HepG2 (cell line): ENCODE data around the gene BCL2L1. TPM values are rescaled to one million over a fixed set of nuclear protein-coding genes. Genes with fewer than 3 reads are reported as not detected.
A peak's percentile ranks its signal among the peaks of the same experiment; 100 is the strongest.

Experiments
- ATF7-NPFF ChIP-seq: sonication (generic); formaldehyde crosslinking; IDR thresholded peaks from 2 replicates; pipeline ENCODE4 v1.8.1; 2023; ENCODE audit warnings: mild to moderate bottlenecking, low read depth, missing genetic modification reagents, moderate library complexity
- HNF4G ChIP-seq, 2 experiments: sonication (generic) in 1 of 2; formaldehyde crosslinking in 1 of 2; IDR thresholded peaks; 2 replicates each; pipeline versions ENCODE4 v1.4.0 to v1.6.1; 2011 to 2020; ENCODE audit warnings: borderline replicate concordance in 2 of 2, low read depth in 2 of 2, mild to moderate bottlenecking in 2 of 2, low read length in 1 of 2, missing genetic modification reagents in 1 of 2, moderate library complexity in 1 of 2
- KDM1A ChIP-seq: IDR thresholded peaks from 2 replicates; pipeline ENCODE4 v1.6.1; 2016; ENCODE audit warnings: missing compliant biosample characterization
- KMT2A ChIP-seq: sonication (generic); formaldehyde crosslinking; IDR thresholded peaks from 2 replicates; pipeline ENCODE4 v1.4.0; 2020; ENCODE audit warnings: missing genetic modification reagents
- NCOA5 ChIP-seq: sonication (generic); formaldehyde crosslinking; IDR thresholded peaks from 2 replicates; pipeline ENCODE4 v1.4.0; 2020; ENCODE audit warnings: missing genetic modification reagents
- PATZ1 ChIP-seq: sonication (generic); formaldehyde crosslinking; IDR thresholded peaks from 2 replicates; pipeline ENCODE4 v1.4.0; 2020; ENCODE audit warnings: missing genetic modification reagents
- PHB2 ChIP-seq: fragments of 450-650 bp; IDR thresholded peaks from 2 replicates; pipeline ENCODE4 v1.6.1; 2018; ENCODE audit not compliant: partially characterized antibody
- SRSF9 ChIP-seq: fragments of 200-400 bp; formaldehyde crosslinking; IDR thresholded peaks from 2 replicates; pipeline ENCODE4 v1.6.1; 2018; ENCODE audit warnings: borderline replicate concordance, mild to moderate bottlenecking, low read depth, low read length; ENCODE audit not compliant: insufficient read depth, poor library complexity, severe bottlenecking
- TCF7 ChIP-seq: sonication (generic); IDR thresholded peaks from 2 replicates; pipeline ENCODE4 v1.6.1; 2016; ENCODE audit warnings: antibody characterized with exemption, low read depth
- ZBTB37 ChIP-seq: sonication (generic); formaldehyde crosslinking; IDR thresholded peaks from 2 replicates; pipeline ENCODE4 v1.4.0; 2020; ENCODE audit warnings: mild to moderate bottlenecking, missing genetic modification reagents
- ZBTB40 ChIP-seq, 2 experiments: fragments of 450-650 bp in 1 of 2; sonication (generic) in 1 of 2; formaldehyde crosslinking in 1 of 2; IDR thresholded peaks; 2 replicates each; pipeline versions ENCODE4 v1.6.1 to v1.8.0; 2016 to 2022; ENCODE audit warnings: antibody characterized with exemption in 1 of 2, mild to moderate bottlenecking in 1 of 2, missing genetic modification reagents in 1 of 2
- polyA plus RNA-seq, 8 experiments: library from polyadenylated mRNA; depleted of rRNA in 3 of 8; stranded (reverse) in 7 of 8; unstranded in 1 of 8; fragments of >200 nt; fragmentation: Illumina TruSeq in 4 of 8; extraction: Trizol in 4 of 8; gene quantifications; 2 replicates each; pipeline versions ENCODE4 v1.2.1 to v1.2.3, GENCODE V29; 2011 to 2016; ENCODE audit warnings: low read depth in 4 of 8, missing spikeins in 1 of 8, mixed read lengths in 1 of 8; ENCODE audit not compliant: insufficient read depth in 1 of 8
- total RNA-seq, 5 experiments: library from RNA; depleted of rRNA; stranded (reverse); fragments of >200 nt; fragmentation: Illumina TruSeq; extraction: Trizol; gene quantifications; 2 replicates each; pipeline ENCODE4 v1.2.3, GENCODE V29; 2016; ENCODE audit warnings: low read depth in 1 of 5

Gene BCL2L1
- total and polyA plus RNA-seq, 2 of the 13 experiments (the other 11 are each of a cell fraction or from before 2014, with no cell fraction given), result 164 to 258 TPM

- TF ChIP-seq ZBTB40 (IDR thresholded peaks at IDR 0.05) (peak; percentile 29; the same call in 1 of the 2 replicates), ZBTB40 (CRISPR knock-in tag; IDR thresholded peaks at IDR 0.05) (no peak), ZBTB37 (CRISPR knock-in tag) (peak; percentile 12; the same call in 1 of the 2 replicates), KDM1A (CRISPR knock-in tag) (peak; percentile 66; the same call in 1 of the 2 replicates), KMT2A (CRISPR knock-in tag) (peak; percentile 68; the same call in 1 of the 2 replicates), PHB2 (no peak), PATZ1 (CRISPR knock-in tag) (peak; percentile 100), ATF7-NPFF (CRISPR knock-in tag) (peak; percentile 91), NCOA5 (no peak), TCF7 (no peak), SRSF9 (no peak), HNF4G (IDR thresholded peaks at IDR 0.05; ENCODE audit: borderline replicate concordance, low read depth, low read length) (peak; percentile 53; the same call in 1 of the 2 replicates), HNF4G (CRISPR knock-in tag; IDR thresholded peaks at IDR 0.05; ENCODE audit: borderline replicate concordance, low read depth) (peak; percentile 78)
Observed at GRCh38 chr20:31723319-31724078, 831 bp upstream of the BCL2L1 start (continued).
